Activated CD8-positive, alpha-beta memory T cell treated with anti-CD3 and anti-CD28 coated beads for 24 hours (primary cell): ENCODE measurements around the gene PLCL1.

Experiments
- DNase-seq: peaks from one replicate; pipeline ENCODE4 v3.0.0-alpha.2; 2020

PLCL1 gene

DNA sequence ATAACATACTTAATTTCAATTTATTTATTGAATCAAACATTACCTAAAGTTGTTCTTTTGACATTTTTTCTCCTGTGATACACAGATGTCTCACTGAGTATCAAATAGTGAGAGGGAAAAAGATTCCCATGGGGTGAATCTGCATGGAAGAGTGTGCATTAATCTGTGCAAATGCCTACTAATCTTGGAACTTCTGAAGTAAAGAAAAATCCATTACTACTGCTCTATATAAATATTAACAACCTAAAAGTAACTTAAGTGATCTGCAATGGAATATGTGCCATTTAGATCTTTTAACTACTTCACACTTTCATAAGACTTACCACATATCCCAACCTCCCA lies 125.5 kb downstream of the PLCL1 start:
- DNase-seq: no peak

DNA sequence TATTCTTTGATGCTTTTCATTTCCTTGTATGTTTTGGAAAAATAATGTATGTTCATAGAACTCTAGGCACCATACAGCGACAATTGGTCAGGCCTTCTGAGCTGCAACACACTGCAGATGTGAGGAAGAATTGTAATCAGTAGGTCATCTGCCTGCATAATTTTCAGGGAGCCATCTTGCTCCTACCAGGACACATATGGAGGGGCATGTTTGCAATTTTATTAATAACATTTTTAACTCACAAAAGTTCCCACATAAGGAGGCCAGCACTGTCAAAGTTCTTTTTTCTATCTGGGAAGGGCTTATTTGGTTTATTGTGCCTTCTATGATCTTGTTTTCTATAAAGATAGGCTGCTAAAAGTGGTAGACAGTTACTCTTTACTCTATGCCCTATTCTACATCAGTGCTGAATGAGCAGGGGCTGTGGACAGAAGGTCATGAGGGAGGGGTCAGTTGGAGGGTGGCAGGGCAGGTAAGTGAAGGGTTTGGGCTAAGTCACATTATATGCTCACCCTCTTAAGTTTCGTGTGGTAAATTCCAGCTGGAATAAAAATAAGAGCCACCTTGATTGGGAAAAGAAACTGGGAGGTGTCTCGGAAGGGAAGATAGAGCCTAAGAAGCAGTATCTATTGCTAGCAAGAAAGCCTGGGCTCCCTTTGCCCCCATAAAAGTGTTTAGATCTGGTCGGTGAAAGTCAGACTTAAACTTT lies 126.3 kb downstream of the PLCL1 start:
- no peak for DNase-seq

DNA sequence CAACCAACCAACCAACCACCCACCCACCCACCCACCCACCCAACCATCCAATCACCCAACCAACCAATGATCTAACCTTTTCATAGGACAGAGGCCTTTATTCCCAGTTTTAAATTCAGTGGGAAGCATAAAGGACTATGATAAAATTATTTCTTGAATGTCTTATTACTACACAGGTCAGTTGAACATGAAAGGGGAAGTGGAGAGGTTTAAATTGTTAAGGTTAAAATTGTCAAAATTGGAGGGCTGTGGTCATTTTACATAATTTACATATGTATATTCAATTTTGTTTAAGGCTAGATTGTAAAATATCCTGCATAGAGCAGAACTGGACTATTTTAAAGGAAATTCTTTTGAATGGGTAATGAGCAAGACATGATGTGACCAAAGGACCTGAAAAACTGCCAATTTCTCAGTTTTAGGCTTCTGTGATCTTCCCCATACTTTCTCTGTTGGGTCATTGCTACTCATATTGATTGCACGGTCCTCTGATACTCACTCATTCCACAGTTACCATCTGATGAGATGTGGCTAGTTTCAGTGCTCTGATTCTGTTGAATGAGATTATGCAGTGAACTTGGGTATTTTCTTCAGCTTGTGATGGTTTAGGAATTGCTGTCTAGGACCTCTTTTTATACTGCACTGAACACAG lies 127.4 kb downstream of the PLCL1 start:
- DNase-seq: no peak

DNA sequence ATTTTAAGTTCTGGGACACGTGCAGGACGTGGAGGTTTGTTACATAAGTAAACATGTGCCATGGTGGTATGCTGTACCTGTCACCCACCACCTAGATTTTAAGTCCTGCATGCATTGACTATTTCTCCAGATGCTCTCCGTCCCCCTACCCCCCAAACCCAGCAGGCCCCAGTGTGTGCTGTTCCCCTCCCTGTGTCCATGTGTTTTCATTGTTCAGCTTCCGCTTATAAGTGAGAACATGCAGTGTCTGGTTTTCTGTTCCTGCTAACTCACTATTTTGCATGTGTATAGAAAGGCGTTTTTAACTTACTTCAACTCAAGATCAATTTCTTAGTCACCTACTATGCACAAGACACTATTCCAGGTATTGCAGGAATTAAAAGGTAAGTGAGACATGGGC lies 128.0 kb downstream of the PLCL1 start:
- DNase-seq: no peak

DNA sequence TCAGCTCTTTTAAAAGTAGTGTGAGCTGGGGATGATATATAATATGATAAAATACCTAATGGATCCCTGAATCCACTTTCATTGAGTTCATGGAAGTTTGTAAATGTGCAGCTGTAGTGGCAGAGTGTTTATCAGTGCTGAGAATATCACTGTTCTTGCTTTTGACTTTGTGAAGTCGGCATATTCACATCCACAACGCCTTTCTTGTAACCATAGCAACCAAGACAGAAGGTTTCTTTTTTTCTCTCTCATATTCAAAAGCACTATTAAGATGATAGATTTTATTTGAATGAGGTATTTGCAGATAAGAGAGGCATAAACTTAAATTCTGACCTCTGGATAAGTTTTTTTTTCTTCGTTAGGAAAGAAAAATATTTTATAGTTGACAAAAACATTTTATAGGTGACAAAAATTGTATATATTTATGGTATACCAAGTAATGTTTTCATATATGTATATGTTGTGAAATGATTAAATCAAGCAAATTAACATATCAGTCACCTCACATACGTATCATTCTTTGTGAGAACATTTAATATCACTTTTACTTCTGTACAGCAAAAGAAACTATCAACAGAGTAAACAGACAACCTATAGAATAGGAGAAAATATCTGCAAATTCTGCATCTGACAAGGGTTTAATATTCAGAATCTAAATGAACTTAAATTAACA lies 130.0 kb downstream of the PLCL1 start:
- DNase-seq: no peak

DNA sequence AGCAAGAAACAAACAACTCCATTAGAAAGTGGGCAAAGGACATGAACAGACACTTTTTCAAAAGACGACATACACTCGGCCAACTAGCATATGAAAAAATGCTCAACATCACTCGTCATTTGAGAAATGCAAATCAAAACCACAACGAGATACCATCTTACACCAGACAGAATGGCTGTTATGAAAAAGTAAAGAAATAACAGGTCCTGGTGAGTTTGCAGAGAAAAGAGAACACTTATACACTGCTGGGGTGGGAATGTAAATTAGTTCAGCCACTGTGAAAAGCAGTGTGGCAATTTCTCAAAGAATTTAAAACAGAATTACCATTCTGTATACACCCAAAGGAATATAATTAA lies 130.5 kb downstream of the PLCL1 start:
- DNase-seq: no peak

DNA sequence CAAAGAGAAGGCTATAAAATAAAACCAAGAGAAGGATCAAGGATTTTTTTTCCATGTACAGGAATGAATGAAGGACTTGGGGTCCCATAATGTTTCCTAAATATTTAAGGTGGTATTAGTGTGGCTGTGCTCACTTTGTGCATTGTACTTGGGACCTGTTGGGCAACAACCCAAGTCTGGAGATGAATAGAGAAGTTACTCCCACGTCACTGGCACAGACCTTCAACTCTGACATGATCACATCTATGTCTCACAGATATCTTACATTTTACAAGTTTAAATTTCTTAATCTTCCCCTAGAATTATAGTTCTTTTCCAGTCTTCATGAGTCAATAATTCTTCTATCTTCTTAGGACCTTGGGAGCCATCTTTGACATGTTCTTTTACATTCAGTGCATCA lies 133.4 kb downstream of the PLCL1 start:
- DNase-seq: no peak

DNA sequence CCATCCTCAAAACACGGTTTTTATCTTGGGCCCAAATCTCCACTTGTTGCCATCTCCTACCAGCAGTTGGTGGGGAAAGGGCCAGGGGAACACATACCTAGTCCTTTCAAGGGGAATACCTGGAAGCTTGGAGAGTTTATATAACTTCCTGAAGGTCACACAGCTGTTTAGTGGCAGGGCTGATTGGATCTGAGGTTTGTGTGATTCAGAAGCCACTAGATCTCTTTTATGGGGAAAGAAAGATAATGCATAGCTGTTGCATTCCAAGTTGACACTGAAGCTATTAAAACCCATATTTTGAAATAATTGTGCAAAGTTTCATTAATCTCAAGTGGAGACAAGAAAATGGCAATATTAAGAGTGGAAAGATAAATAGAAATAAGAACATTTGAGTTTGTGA lies 134.2 kb downstream of the PLCL1 start:
- no peak for DNase-seq

DNA sequence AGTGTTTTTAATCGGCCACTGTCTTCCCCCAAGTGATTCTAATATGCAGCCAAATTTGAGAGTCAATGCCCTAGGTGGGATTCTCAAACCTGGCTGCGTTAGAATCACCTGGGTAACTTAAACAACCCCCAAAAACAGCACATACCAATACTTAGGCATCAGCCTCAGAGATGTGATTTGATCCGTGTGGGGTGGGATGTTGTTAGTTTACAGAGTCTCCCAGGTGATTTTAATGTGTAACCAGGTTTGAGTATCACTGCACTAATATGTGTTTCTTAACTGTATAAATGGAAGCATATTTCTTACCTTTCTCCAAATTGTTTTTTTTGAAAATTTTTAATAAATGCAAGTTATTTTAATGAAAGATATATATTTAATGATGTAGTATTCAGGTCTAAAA lies 135.4 kb downstream of the PLCL1 start:
- no peak for DNase-seq

DNA sequence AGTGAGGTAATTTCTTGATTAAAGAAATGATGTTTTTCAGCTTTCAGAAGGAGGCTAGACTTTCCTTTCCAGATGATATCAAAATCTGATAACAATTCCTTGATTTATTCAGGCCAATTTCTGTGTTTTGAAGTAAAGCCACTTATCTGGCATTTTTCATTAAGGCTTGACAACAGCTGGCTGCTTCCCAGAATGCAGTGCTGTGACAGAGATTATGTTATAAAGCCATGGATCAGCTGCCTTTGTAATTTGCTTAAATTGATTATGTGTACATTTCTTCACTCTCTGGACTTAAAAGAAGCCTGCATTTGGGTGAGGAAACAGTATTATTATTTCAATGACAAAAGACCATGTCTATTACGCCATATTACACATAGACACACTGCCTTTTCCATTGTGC lies 136.0 kb downstream of the PLCL1 start:
- no peak for DNase-seq

DNA sequence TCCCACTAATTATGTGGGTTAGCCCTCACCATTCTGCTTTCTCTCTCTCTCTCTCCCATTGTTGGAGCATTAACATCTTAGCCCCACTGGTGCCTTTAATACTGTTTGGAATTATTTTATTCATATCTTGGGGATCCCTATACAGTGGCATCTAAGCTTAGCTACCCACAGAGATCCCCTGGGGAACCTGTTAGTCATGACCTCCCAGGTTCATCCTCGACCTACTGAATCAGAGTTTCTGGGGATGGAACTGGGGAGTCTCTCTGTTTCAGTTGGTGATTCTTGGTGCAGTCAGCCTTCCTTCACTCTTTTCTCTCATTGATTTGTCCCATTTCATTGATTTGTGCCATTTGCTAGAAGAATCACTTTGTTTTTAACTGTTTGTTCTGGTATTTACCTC lies 137.3 kb downstream of the PLCL1 start:
- DNase-seq: no peak

DNA sequence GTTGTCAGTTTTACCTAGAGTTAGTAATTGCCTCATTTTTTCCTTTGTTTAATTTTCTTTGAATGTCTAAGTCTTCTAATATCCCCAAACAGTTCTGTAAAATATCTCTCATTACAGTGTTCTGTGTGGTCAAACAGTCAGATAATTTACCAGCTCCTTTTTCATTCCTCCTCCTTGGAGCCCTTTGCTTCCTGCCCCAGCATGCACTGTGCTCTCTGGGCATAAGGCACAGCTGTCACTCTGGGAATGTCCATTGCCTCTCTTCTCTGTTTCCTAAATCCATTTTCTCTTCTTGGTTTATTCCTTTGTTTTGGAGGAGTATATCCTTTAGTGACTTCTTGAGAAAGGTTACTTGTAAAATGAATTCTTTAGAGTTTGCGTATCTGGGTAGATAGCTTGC lies 139.3 kb downstream of the PLCL1 start:
- no peak for DNase-seq

DNA sequence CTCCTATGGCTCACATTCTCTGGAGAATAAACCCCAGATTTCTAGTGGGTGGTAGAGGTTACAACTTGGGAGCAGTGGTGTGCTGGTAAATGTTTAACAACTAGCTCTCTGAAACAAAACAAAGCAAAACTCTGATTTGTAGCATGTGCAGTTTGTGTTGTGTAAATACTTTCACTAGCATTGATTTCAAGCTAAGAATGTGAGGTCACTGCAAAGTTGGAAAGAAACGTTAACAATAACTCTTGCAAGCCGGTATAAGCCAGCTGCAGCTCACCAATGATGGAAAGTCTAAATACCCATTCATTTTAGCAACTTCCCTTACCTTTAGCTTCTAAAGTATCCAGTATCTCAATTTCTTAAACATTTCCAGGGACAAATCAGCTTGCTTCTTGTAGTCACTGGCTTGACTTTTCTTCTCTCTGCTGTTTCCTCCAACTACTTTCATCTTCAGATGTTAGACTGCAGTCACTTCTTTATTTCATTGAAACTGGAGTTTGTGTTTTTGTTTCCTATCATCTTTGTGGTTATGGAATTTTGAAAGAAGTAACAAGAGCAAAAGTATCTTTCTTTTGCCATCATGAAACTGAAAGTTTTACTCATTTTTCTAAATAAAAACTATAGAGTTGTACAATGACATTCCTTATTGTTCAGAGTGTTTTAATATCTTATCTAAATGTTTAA lies 140.2 kb downstream of the PLCL1 start:
- no peak for DNase-seq

DNA sequence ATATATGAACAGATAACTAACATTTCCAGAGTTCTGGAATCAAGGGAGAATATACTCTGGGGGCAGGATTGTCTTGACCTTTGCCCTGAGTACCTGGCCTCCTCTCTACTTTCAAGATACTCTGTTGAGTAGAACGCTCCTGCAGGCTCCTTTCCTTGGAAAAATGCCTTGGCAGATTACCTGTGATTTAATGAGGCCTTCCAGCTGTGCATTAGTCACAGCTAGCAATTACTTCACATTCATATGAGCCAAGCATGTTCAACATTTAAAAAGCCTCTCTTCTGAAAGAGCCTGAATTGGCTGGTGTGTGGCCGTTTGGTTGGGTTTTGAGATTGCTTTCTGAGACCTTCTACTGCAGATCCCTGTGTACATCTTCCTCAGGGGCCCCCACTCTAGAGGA lies 142.2 kb downstream of the PLCL1 start:
- no peak for DNase-seq

DNA sequence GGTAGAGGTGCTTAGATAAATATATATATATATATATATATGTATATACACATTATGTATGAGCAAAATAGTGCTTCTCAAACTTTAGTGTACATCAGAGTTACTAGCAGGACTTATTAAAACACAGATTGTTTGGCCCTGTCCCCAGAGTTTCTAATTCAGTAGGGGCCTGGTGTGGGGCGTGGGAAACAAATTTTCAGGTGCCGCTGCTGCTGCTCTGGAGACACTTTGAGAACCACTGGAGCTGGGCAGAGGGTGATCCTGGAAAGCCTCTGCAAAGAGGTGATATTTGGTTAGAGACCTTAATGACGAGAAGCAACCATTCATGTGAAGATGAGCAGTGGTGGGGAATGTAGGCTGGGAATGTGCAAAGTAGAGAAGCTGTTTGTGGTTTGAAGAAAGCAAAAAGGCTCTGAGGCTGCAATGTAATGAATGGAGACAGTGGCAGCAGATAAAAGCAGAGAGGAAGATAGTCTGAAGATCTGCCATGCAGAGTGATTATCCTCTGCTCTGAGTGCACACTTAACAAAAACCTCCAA lies 142.9 kb downstream of the PLCL1 start:
- DNase-seq: no peak

DNA sequence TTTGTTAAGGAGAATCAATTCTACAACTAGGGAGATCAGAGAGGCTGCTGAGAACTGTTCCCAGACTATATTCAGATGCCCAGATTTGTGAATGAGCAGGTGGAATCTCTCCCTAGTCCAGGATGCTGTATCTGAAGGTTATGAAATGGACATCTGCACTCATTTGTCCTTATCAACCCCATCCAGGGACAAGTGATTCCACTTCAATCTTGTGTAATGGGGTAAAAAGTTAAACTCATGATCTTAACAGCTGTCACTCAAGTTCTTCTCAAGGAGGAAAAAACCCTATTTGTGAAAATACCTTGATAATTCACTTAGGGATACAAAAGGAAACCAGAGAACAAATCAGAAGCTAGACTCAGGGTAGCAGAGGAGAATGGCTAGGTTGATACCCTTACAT lies 144.8 kb downstream of the PLCL1 start:
- DNase-seq: no peak

DNA sequence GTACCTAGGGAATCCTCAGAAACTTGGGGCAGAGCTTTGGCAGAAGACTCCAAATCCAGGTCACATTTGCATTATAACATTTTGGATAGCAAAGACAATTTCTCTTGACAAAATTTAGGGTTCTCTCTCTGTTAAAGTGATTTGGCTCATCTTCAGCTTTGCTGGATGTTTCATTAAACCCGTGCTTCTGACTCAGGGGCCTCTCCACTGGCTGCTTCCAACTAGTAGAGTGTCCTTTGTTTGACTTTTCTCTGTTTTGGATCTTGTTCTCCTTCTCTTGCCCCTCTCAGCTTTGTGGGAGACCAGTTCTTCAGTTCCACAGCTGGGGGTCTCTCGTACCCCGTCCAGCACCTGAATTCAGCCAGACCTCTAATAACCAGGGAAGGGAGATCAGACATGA lies 145.6 kb downstream of the PLCL1 start:
- DNase-seq: no peak

DNA sequence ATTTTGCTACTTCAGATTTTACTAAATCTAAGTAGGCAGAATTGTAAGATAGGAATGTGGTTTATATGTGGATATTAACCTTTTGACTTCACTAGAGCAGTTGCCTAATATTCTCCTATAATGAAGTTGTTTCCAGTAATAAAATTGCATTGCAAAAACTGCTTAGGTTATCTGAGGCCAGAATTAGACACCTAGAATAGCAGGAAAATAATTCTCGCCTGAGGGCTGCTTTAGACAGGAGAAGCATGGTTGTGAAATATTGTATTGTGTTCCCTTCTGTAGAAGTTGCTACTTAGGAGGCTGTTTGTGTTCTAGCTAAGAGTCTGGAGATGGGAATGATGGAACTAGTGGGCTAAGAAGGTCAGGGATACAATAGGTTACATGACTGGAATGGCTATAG lies 146.3 kb downstream of the PLCL1 start:
- DNase-seq: no peak

DNA sequence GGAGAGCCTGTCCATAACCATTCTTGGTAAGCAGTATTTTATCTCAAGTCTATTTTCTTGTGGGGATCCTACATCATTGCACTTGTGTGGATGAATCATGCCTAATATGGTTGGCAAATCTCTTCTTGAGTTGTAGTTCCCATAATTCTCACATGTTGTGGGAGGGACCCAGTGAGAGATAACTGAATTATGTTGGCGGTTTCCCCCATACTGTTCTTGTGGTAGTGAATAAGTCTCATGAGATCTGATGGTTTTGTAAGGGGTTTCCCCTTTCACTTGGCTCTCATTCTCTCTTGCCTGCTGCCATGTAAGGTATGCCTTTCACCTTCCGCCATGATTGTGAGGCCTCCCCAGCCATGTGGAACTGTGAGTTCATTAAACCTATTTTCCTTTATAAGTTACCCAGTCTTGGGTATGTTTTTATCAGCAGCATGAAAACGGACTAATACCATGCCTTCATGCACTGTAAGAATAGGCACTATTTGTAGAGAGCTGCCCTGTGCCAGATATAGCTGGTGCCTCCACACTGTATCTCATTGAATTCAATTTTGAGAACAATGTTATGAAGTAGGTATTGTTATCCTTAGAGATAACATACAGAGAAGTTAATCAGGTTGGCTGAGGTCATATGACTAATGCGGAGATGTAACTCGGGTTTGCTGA lies 148.3 kb downstream of the PLCL1 start:
- DNase-seq: no peak

DNA sequence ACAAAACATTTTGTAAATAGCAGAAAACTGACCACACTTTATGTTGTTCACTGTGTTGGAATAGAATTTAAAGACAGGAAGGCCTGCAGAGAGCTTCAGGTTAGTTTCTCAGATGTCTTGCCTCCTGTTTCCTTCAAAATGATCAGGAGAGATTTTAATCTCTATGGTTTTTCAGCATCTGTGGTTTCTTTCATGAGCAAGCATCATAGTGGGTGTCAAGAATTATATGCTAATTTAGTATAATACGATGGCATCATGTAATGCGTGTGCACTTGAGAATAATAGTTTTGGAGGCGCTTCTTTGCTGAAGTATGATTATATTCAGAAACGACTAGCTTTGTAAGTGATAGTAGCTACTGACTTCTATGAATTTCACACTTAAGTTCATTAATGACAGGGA lies 149.9 kb downstream of the PLCL1 start:
- no peak for DNase-seq

DNA sequence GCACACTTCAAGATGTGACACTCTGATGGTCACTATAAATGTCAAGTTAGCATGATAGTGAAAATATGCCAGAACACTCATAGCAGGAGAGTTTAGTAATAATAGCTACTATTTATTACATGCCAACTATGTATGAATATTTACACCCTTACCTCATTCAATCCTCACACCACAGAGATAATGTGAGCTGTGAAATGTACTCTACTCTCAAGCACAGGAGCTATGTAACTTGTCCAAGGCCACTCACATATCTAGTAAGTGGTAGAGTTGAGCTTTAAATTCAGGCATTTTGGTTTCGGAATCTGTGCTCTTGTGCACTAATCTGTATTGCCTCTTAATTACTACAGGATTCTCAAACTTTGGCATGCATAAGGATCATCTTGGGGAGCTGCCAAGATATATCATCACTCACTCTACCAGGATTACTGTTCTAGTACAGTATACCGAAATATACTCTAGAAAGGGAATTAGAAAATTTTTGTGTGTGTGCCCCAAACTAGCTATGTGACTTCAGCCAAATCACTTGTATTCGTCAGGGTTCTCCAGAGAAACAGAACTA lies 154.3 kb downstream of the PLCL1 start:
- DNase-seq: no peak

DNA sequence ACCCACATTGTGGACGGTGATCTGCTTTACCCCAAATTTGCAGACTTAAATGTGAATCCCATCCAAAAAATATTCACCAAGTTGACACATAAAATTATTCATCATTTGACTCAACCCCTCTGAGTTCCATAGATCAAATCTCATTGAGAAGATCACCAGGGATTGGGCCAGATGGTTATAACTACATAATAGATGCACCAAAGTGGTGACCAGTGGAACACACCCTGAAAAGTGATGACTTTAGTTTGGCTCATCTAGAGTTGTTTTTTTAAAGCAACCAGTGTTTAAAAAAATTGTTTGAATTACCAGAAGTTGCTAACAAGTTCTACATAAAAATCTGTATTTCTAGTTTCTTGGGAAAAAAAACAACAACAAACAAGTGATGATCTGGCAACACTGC lies 155.0 kb downstream of the PLCL1 start:
- no peak for DNase-seq

DNA sequence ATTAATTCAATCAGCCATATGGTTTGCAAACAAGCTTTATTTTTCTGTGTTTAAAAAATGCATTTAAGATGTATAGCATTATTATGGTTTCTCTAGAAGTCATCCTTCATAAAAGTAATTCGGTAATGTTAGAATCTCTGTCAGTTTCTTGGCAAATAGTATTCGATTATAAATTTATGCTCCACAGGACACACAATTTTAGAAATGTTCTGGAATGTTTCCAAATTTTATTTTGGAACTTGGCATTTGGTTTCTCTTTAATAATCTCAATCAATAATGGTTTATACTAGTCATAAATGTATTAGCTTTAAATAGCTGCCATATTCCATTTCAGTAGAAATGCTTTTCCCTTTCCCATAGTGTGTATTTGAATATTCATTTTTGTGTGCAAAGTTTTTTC lies 156.4 kb downstream of the PLCL1 start:
- DNase-seq: no peak
